GM12878 (cell line): Measurements from ENCODE around the gene CCDC117. TPM values are rescaled to one million over a fixed set of nuclear protein-coding genes. Genes with fewer than 3 reads are reported as not detected.

ENCODE experiments used
- ATAC-seq: fragments of 200-7000 bp; cut with Tn5 transposase; 3 replicates; pipeline ENCODE4 v1.9.1; 2020; ENCODE audit warnings: mild to moderate bottlenecking, moderate library complexity
- BruUV-seq: library from RNA; stranded (reverse); fragments of 400-500 nt; replicated peaks from 2 replicates; lab custom pipeline; 2021; lab: Mats Ljungman, UMichigan
- CTCF ChIA-PET: fragments of 300-600 bp; sonication (Branson Sonifier 250); formaldehyde crosslinking; extraction: SDS; loops from one replicate; lab custom pipeline; 2021; ENCODE audit warnings: inconsistent platforms; lab: Yijun Ruan, JAX
- POLR2A ChIA-PET: fragments of 350-600 bp; formaldehyde crosslinking; extraction: SDS; loops from one replicate; lab custom pipeline; 2021; ENCODE audit warnings: inconsistent platforms; lab: Charles Lee
- RAD21 ChIA-PET: fragments of 300-600 bp; sonication (Branson Sonifier 250); formaldehyde crosslinking; loops from one replicate; lab custom pipeline; 2023; ENCODE audit warnings: antibody characterized with exemption; ENCODE audit not compliant: unreplicated experiment; lab: Charles Lee
- SMC1A ChIA-PET: fragments of 300-600 bp; sonication (Branson Sonifier 250); formaldehyde crosslinking; loops from one replicate; lab custom pipeline; 2023; ENCODE audit not compliant: unreplicated experiment, uncharacterized antibody; lab: Charles Lee
- DNase-seq: peaks from one replicate; pipeline ENCODE4 v3.0.0-alpha.2; 2011; ENCODE audit warnings: low read depth, low spot score
- FAIRE-seq: peaks from 3 replicates; lab custom pipeline; 2011; peaks lifted over from hg19 to GRCh38; lab: Jason Lieb, UNC
- H2AFZ ChIP-seq: 2 replicates; pipeline ENCODE4 v1.6.0; 2011; ENCODE audit warnings: low read depth, low read length, control low read depth; ENCODE audit not compliant: control insufficient read depth
- H3K27ac ChIP-seq: 2 replicates; pipeline ENCODE4 v1.5.1; 2011; ENCODE audit warnings: control low read depth; ENCODE audit not compliant: control insufficient read depth, insufficient read depth
- H3K27me3 ChIP-seq, 2 experiments: replicated peaks in 1 of 2; 2 replicates each; pipeline versions ENCODE4 v1.6.0 to v1.6.1; 2011; ENCODE audit warnings: low read length in 1 of 2; ENCODE audit not compliant: control insufficient read depth in 2 of 2, insufficient read depth in 2 of 2
- H3K36me3 ChIP-seq, 2 experiments: 2 replicates each; pipeline ENCODE4 v1.5.1; 2011; ENCODE audit warnings: low read length in 1 of 2; ENCODE audit not compliant: control insufficient read depth in 2 of 2, insufficient read depth in 2 of 2
- H3K4me1 ChIP-seq: 2 replicates; pipeline ENCODE4 v1.6.1; 2011; ENCODE audit warnings: mild to moderate bottlenecking, low read length, moderate library complexity, mixed read lengths; ENCODE audit not compliant: control insufficient read depth, insufficient read depth
- H3K4me2 ChIP-seq: 2 replicates; pipeline ENCODE4 v1.6.0; 2011; ENCODE audit warnings: control low read depth; ENCODE audit not compliant: control insufficient read depth, insufficient read depth
- H3K4me3 ChIP-seq: fragments of 200-600 bp; sonication (generic); 2 replicates; pipeline ENCODE4 v1.5.1; 2016
- H3K79me2 ChIP-seq: 2 replicates; pipeline ENCODE4 v1.6.0; 2011; ENCODE audit warnings: low read length; ENCODE audit not compliant: control insufficient read depth, insufficient read depth
- H3K9ac ChIP-seq: 2 replicates; pipeline ENCODE4 v1.8.0; 2011; ENCODE audit warnings: low read length, control low read depth, mixed read lengths; ENCODE audit not compliant: control insufficient read depth, insufficient read depth
- H3K9me3 ChIP-seq: replicated peaks from 3 replicates; pipeline ENCODE4 v1.5.1; 2011; ENCODE audit warnings: mild to moderate bottlenecking, low read length; ENCODE audit not compliant: control insufficient read depth, insufficient read depth
- H4K20me1 ChIP-seq: 2 replicates; pipeline ENCODE4 v1.6.0; 2011; ENCODE audit not compliant: control insufficient read depth, insufficient read depth
- ATF7 ChIP-seq: fragments of 450-650 bp; IDR thresholded peaks from 2 replicates; pipeline ENCODE4 v1.6.1; 2016; ENCODE audit warnings: low read depth, mild to moderate bottlenecking
- BHLHE40 ChIP-seq, 2 experiments: fragments of 450-650 bp in 1 of 2; IDR thresholded peaks; 2 replicates each; pipeline ENCODE4 v1.6.1; 2011 to 2017; ENCODE audit warnings: low read depth in 2 of 2, borderline replicate concordance in 1 of 2, improper control_type of control experiment in 1 of 2, low read length in 1 of 2, mild to moderate bottlenecking in 1 of 2
- BMI1 ChIP-seq: fragments of 450-650 bp; IDR thresholded peaks from 2 replicates; pipeline ENCODE4 v1.6.1; 2016; ENCODE audit warnings: mild to moderate bottlenecking, moderate library complexity, borderline replicate concordance
- EED ChIP-seq: sonication (generic); IDR thresholded peaks from 2 replicates; pipeline ENCODE4 v1.6.1; 2016; ENCODE audit warnings: antibody characterized with exemption, low read depth
- IKZF2 ChIP-seq, 2 experiments: fragments of 450-650 bp; IDR thresholded peaks; 2 replicates each; pipeline ENCODE4 v1.6.1; 2017; ENCODE audit warnings: mild to moderate bottlenecking in 2 of 2, moderate library complexity in 2 of 2
- MXI1 ChIP-seq: fragments of 150-350 bp; IDR thresholded peaks from 2 replicates; pipeline ENCODE4 v1.6.1; 2011; ENCODE audit warnings: low read depth, mild to moderate bottlenecking, inconsistent platforms, low read length, improper control_type of control experiment
- NR2F1 ChIP-seq: fragments of 450-650 bp; conservative IDR thresholded peaks from 2 replicates; pipeline ENCODE4 v1.6.1; 2017; ENCODE audit warnings: mild to moderate bottlenecking
- PBX3 ChIP-seq: IDR thresholded peaks from 2 replicates; pipeline ENCODE4 v1.6.1; 2011; ENCODE audit warnings: mild to moderate bottlenecking, low read depth, low read length, moderate library complexity; ENCODE audit not compliant: insufficient replicate concordance
- POLR2A ChIP-seq: IDR thresholded peaks from 2 replicates; pipeline ENCODE4 v1.6.1; 2011; ENCODE audit warnings: low read depth, mild to moderate bottlenecking, low read length
- POU2F2 ChIP-seq: IDR thresholded peaks from 3 replicates; pipeline ENCODE4 v1.6.1; 2011; ENCODE audit warnings: low read depth, mild to moderate bottlenecking, low read length, borderline replicate concordance
- RAD51 ChIP-seq: fragments of 450-650 bp; IDR thresholded peaks from 2 replicates; pipeline ENCODE4 v1.6.1; 2016; ENCODE audit warnings: moderate library complexity, mild to moderate bottlenecking, inconsistent platforms
- RUNX3 ChIP-seq: IDR thresholded peaks from 2 replicates; pipeline ENCODE4 v1.6.1; 2012; ENCODE audit warnings: low read length, inconsistent platforms
- SMAD1 ChIP-seq: fragments of 450-650 bp; IDR thresholded peaks from 2 replicates; pipeline ENCODE4 v1.6.1; 2018; ENCODE audit warnings: mild to moderate bottlenecking, low read depth; ENCODE audit not compliant: partially characterized antibody
- ZBED1 ChIP-seq: IDR thresholded peaks from 2 replicates; pipeline ENCODE4 v1.6.1; 2016; ENCODE audit warnings: borderline replicate concordance
- ZNF274 ChIP-seq: IDR thresholded peaks from one replicate; pipeline ENCODE4 v1.8.0; 2011; ENCODE audit not compliant: insufficient read length, insufficient read depth
- WGBS: methylation state at CpG from one replicate; pipeline ENCODE4 v1.1.6; 2016; ENCODE audit warnings: low lambda C conversion rate; ENCODE audit not compliant: insufficient replicate concordance, insufficient coverage; ENCODE audit errors: missing lambda C conversion rate; 5-methylcytosine and 5-hydroxymethylcytosine counted together
- in situ Hi-C: fragments of 300-500 bp; cut with MboI; formaldehyde crosslinking; loops from 9 replicates; pipeline ENCODE4 v1.14.3; 2018; ENCODE audit warnings: mixed read lengths
- intact Hi-C: fragments of 100-400 bp; cut with micrococcal nuclease; formaldehyde crosslinking; loops from one replicate; pipeline ENCODE4 v1.14.2; 2022; ENCODE audit not compliant: unreplicated experiment
- polyA plus RNA-seq, 11 experiments: library from polyadenylated mRNA; depleted of rRNA in 4 of 11; unstranded in 6 of 11; stranded (reverse) in 5 of 11; fragments of >200 nt; fragmentation: Nextera tagmentation in 4 of 11; fragmentation: Illumina TruSeq in 1 of 11; extraction: Ambion mirVana in 4 of 11; extraction: Trizol in 1 of 11; gene quantifications; 1 replicate in 1 of 11; 2 replicates in 10 of 11; pipeline versions ENCODE4 v1.2.1 to v1.2.3, GENCODE V29; 2011 to 2016; ENCODE audit warnings: inconsistent platforms in 2 of 11, missing spikeins in 2 of 11, low read depth in 1 of 11
- total RNA-seq, 4 experiments: library from RNA; depleted of rRNA in 3 of 4; stranded (reverse); fragments of >200 nt in 3 of 4; fragmentation: Illumina TruSeq in 1 of 4; extraction: Trizol in 1 of 4; gene quantifications; 2 replicates each; pipeline versions ENCODE4 v1.2.1 to v1.2.3, GENCODE V29; 2013 to 2021

The CCDC117 gene
- total and polyA plus RNA-seq, 10 of the 15 experiments (the other 5 are each of a cell fraction or from before 2014, with no cell fraction given): 6.3 to 32.2 (median 20.6) TPM

- POLR2A ChIA-PET: interaction anchor here (0.6 to 7.5 kb wide), 10 partner anchors 9 to 883 kb away, joined by 3 to 78 read pairs (median 6); partner anchors contain the start of genes CCDC117, CHEK2, HSCB and PITPNB
- Histone ChIP-seq H3K9me3 (no peaks in the 10 kb centered on the region), H3K79me2 (peaks cover 49% of the 10 kb centered on the region), H3K27ac (peak overlapping the region; percentile 95), H3K36me3 (peaks cover 0 to under 1% of the 10 kb centered on the region in 2 experiments; a peak in 1 of 4 replicates), H2AFZ (peak overlapping the region; percentile 41), H3K4me3 (peak overlapping the region; percentile 73), H3K4me1 (peaks cover 3% of the 10 kb centered on the region; the same call in 1 of the 2 replicates), H4K20me1 (no peaks in the 10 kb centered on the region), H3K4me2 (peak overlapping the region; percentile 84), H3K27me3 (no peaks in the 10 kb centered on the region), H3K9ac (peak overlapping the region; percentile 99)
- DNase-seq (no peak), ATAC-seq (no peak), FAIRE-seq (no peak)
- TF ChIP-seq EED (peak; percentile 72; the same call in 1 of the 2 replicates), IKZF2 (IDR thresholded peaks at IDR 0.05) (peak; percentile 25 to 49), POLR2A (0 out of 2 replicates have a peak, but pooled peaks have one; percentile 7), BMI1 (no peak), POU2F2 (no peak), NR2F1 (no peak), MXI1 (no peak), RAD51 (peak; percentile 17; the same call in 1 of the 2 replicates), PBX3 (no peak), ATF7 (no peak), RUNX3 (peak; percentile 7; the same call in 1 of the 2 replicates), ZBED1 (no peak), ZNF274 (no peak), BHLHE40 (IDR thresholded peaks at IDR 0.05; ENCODE audit: borderline replicate concordance in 1 of 2, low read depth in 2 of 2, low read length in 1 of 2) (peak; percentile 58 to 68; a peak in 2 of 4 replicates), SMAD1 (no peak)
- RAD21 ChIA-PET: interaction anchor here (0.6 to 7.8 kb wide), 9 partner anchors 8 to 238 kb away, joined by 3 to 74 read pairs (median 5); no protein-coding TSS in a partner anchor
- WGBS: 11% methylated on average over 14 of the region's 14 CpGs
- in situ Hi-C loops: no loop called here
- intact Hi-C loops: loop anchor here (2.0 kb wide), 1 partner anchor 27 kb away; no protein-coding TSS in a partner anchor
- CTCF ChIA-PET: interaction anchor here (0.6 to 5.3 kb wide), 13 partner anchors 10 to 352 kb away, joined by 3 to 26 read pairs (median 4); partner anchors contain the start of gene CCDC117
- SMC1A ChIA-PET: interaction anchor here (0.6 to 12.5 kb wide), 12 partner anchors 10 to 349 kb away, joined by 3 to 130 read pairs (median 4); partner anchors contain the start of gene CCDC117
- BruUV-seq: no TSS peak
These were observed 29.5 kb downstream of the CCDC117 start for GRCh38 chr22:28801845-28802594.
